Skin epidermis (tissue), 12 donors: Measurements from ENCODE around the gene HTN3.
"Not testable (repeated sequence)": the region's sequence is repeated elsewhere in the genome, so short reads cannot be mapped to it uniquely, and the experiment has no call there.

Source experiments
- H3K27ac ChIP-seq, 21 experiments: fragments of 200-600 bp; sonication (generic) in 11 of 21; one replicate each; pipeline ENCODE4 v1.5.0; 2020; ENCODE audit warnings: mild to moderate bottlenecking in 3 of 21, inconsistent platforms in 2 of 21, moderate library complexity in 2 of 21
- H3K4me3 ChIP-seq, 7 experiments: fragments of 200-600 bp; sonication (generic) in 2 of 7; one replicate each; pipeline ENCODE4 v1.5.0; 2020; ENCODE audit warnings: inconsistent platforms in 2 of 7, mild to moderate bottlenecking in 2 of 7, moderate library complexity in 1 of 7

HTN3 gene

GRCh38 chr4:70028159-70028558 is at the start of gene HTN3:
Gene HTN3, plus strand, starts transcription at chr4:70028459. Its CDS starts 2,282 bp downstream, at chr4:70030741.
- H3K27ac ChIP-seq, result not testable (repeated sequence)

GRCh38 chr4:69984030-69984443 is 44.2 kb upstream of the HTN3 start:
- Histone ChIP-seq H3K4me3 (no peak overlapping the region), H3K27ac (no peak overlapping the region)

More at GRCh38 chr4:70028159-70028558, at the start of gene HTN3:
- H3K4me3 ChIP-seq, result not testable (repeated sequence)

GRCh38 chr4:69986663-69987062 is 41.6 kb upstream of the HTN3 start:
- no peak overlapping the region for H3K4me3 ChIP-seq

GRCh38 chr4:69991016-69991415 is 37.2 kb upstream of the HTN3 start:
- H3K27ac ChIP-seq, result no peak overlapping the region

More at GRCh38 chr4:69986663-69987062, 41.6 kb upstream of the HTN3 start:
- no peak overlapping the region for H3K27ac ChIP-seq

GRCh38 chr4:69994782-69995181 is 33.5 kb upstream of the HTN3 start:
- Histone ChIP-seq H3K27ac (no peak overlapping the region), H3K4me3 (no peak overlapping the region)

More at GRCh38 chr4:69991016-69991415, 37.2 kb upstream of the HTN3 start:
- H3K4me3 ChIP-seq, result no peak overlapping the region

- no peak within 1 kb of the TSS for H3K27ac ChIP-seq
- H3K4me3 ChIP-seq, result no peak within 1 kb of the TSS
Observed at GRCh38 chr4:69995526-69996016, 32.7 kb upstream of the HTN3 start, which contains the start of gene STATH. Gene STATH, plus strand, starts transcription at chr4:69995966. Its CDS starts 2,472 bp downstream, at chr4:69998438.

- no peak overlapping the region for H3K27ac ChIP-seq
- no peak overlapping the region for H3K4me3 ChIP-seq
Observed at GRCh38 chr4:69999420-69999819, 28.8 kb upstream of the HTN3 start.

- H3K27ac ChIP-seq, result no peak overlapping the region
- no peak overlapping the region for H3K4me3 ChIP-seq
Observed at GRCh38 chr4:70000711-70001110, 27.5 kb upstream of the HTN3 start.

GRCh38 chr4:70002507-70002906 is 25.8 kb upstream of the HTN3 start:
- Histone ChIP-seq H3K27ac (no peak overlapping the region), H3K4me3 (no peak overlapping the region)

- Histone ChIP-seq H3K27ac (no peak overlapping the region), H3K4me3 (no peak overlapping the region)
Observed at GRCh38 chr4:70008771-70009170, 19.5 kb upstream of the HTN3 start.

GRCh38 chr4:70019006-70019405 is 9.3 kb upstream of the HTN3 start:
- not testable (repeated sequence) for H3K27ac ChIP-seq

GRCh38 chr4:70023218-70023617 is 5.0 kb upstream of the HTN3 start:
- H3K4me3 ChIP-seq, result no peak overlapping the region
- H3K27ac ChIP-seq, result no peak overlapping the region

More at GRCh38 chr4:70019006-70019405, 9.3 kb upstream of the HTN3 start:
- H3K4me3 ChIP-seq, result not testable (repeated sequence)

- H3K4me3 ChIP-seq, result no peak overlapping the region
Observed at GRCh38 chr4:70027011-70027410, 1.2 kb upstream of the HTN3 start.

GRCh38 chr4:70037559-70037958 is 9.3 kb downstream of the HTN3 start:
- H3K4me3 ChIP-seq, H3K27ac ChIP-seq: not testable (repeated sequence)

More at GRCh38 chr4:70027011-70027410, 1.2 kb upstream of the HTN3 start:
- H3K27ac ChIP-seq, result no peak overlapping the region

- H3K27ac ChIP-seq, H3K4me3 ChIP-seq: not testable (repeated sequence)
Observed at GRCh38 chr4:70039928-70040327, 11.7 kb downstream of the HTN3 start.

GRCh38 chr4:70041652-70042286 is 13.5 kb downstream of the HTN3 start:
- Histone ChIP-seq H3K4me3 (no peak overlapping the region), H3K27ac (no peak overlapping the region)

- H3K4me3 ChIP-seq, H3K27ac ChIP-seq: not testable (repeated sequence)
Observed at GRCh38 chr4:70050138-70050537, 21.9 kb downstream of the HTN3 start, which contains the start of gene HTN1. Gene HTN1, plus strand, starts transcription at chr4:70050438. Its CDS starts 2,639 bp downstream, at chr4:70053077.

GRCh38 chr4:70056534-70056933 is 28.3 kb downstream of the HTN3 start:
- not testable (repeated sequence) for H3K27ac ChIP-seq, H3K4me3 ChIP-seq

- Histone ChIP-seq H3K4me3 (no peak overlapping the region), H3K27ac (no peak overlapping the region)
Observed at GRCh38 chr4:70057651-70058050, 29.4 kb downstream of the HTN3 start.

- no peak overlapping the region for H3K27ac ChIP-seq
- no peak overlapping the region for H3K4me3 ChIP-seq
Observed at GRCh38 chr4:70059149-70059548, 30.9 kb downstream of the HTN3 start.

GRCh38 chr4:70062000-70062399 is 33.7 kb downstream of the HTN3 start:
- no peak overlapping the region for H3K27ac ChIP-seq
- no peak overlapping the region for H3K4me3 ChIP-seq
